Smooth muscle cell (in vitro differentiated cells): ENCODE measurements around the gene CCDC184. TPM values are rescaled to one million over a fixed set of nuclear protein-coding genes. Genes with fewer than 3 reads are reported as not detected.

Source experiments
- DNase-seq: peaks from one replicate; lab custom pipeline; 2025; ENCODE audit not compliant: unreplicated experiment; lab: John Stamatoyannopoulos, UW
- H2AFZ ChIP-seq: fragments of 200-600 bp; sonication (generic); 2 replicates; pipeline ENCODE4 v1.6.0; 2016; ENCODE audit warnings: antibody characterized with exemption, low read depth, mild to moderate bottlenecking
- H3F3A ChIP-seq: fragments of 200-600 bp; sonication (generic); 2 replicates; pipeline ENCODE4 v1.6.0; 2017; ENCODE audit warnings: antibody characterized with exemption, low read depth
- H3K27ac ChIP-seq: fragments of 200-600 bp; sonication (generic); 2 replicates; pipeline ENCODE4 v1.5.1; 2016; ENCODE audit warnings: low read depth, mild to moderate bottlenecking
- H3K27me3 ChIP-seq: fragments of 200-600 bp; sonication (generic); 2 replicates; pipeline ENCODE4 v1.6.1; 2016; ENCODE audit warnings: low read depth, mild to moderate bottlenecking
- H3K36me3 ChIP-seq: fragments of 200-600 bp; sonication (generic); 2 replicates; pipeline ENCODE4 v1.5.1; 2016; ENCODE audit warnings: low read depth
- H3K4me1 ChIP-seq: fragments of 200-600 bp; sonication (generic); 2 replicates; pipeline ENCODE4 v1.5.1; 2016; ENCODE audit warnings: low read depth
- H3K4me2 ChIP-seq: fragments of 200-600 bp; sonication (generic); 2 replicates; pipeline ENCODE4 v1.6.0; 2016; ENCODE audit warnings: mild to moderate bottlenecking
- H3K4me3 ChIP-seq: fragments of 200-600 bp; sonication (generic); 2 replicates; pipeline ENCODE4 v1.5.1; 2016; ENCODE audit warnings: mild to moderate bottlenecking
- H3K79me2 ChIP-seq: fragments of 200-600 bp; sonication (generic); 2 replicates; pipeline ENCODE4 v1.6.0; 2016; ENCODE audit warnings: low read depth, mild to moderate bottlenecking
- H3K9ac ChIP-seq: fragments of 200-600 bp; sonication (generic); 2 replicates; pipeline ENCODE4 v1.6.0; 2016; ENCODE audit warnings: low read depth
- H3K9me3 ChIP-seq: fragments of 200-600 bp; sonication (generic); replicated peaks from 2 replicates; pipeline ENCODE4 v1.5.1; 2016; ENCODE audit warnings: low read depth
- H4K20me1 ChIP-seq: fragments of 200-600 bp; sonication (generic); 2 replicates; pipeline ENCODE4 v1.6.0; 2016; ENCODE audit warnings: low read depth
- WGBS: methylation state at CpG from one replicate; pipeline ENCODE4 v1.1.7; 2016; ENCODE audit warnings: low lambda C conversion rate; 5-methylcytosine and 5-hydroxymethylcytosine counted together
- polyA plus RNA-seq: library from polyadenylated mRNA; unstranded; fragments of >200 nt; fragmentation: Nextera tagmentation; extraction: Ambion mirVana; gene quantifications from 2 replicates; pipeline ENCODE4 v1.2.1, GENCODE V29; 2016
- total RNA-seq: library from RNA; depleted of rRNA; stranded (reverse); fragments of >200 nt; gene quantifications from 2 replicates; pipeline ENCODE4 v1.2.3, GENCODE V29; 2014
- TF ChIP-seq, protein P1 (sequence below): fragments of 200-600 bp; sonication (generic); IDR thresholded peaks from 2 replicates; pipeline ENCODE4 v1.5.1; 2017; ENCODE audit warnings: borderline replicate concordance, mild to moderate bottlenecking, antibody characterized with exemption; ENCODE audit not compliant: insufficient read depth, poor library complexity, severe bottlenecking

Gene CCDC184
- total and polyA plus RNA-seq, 2 experiments from 2014 or later, result 23.7 to 74.1 TPM

DNA sequence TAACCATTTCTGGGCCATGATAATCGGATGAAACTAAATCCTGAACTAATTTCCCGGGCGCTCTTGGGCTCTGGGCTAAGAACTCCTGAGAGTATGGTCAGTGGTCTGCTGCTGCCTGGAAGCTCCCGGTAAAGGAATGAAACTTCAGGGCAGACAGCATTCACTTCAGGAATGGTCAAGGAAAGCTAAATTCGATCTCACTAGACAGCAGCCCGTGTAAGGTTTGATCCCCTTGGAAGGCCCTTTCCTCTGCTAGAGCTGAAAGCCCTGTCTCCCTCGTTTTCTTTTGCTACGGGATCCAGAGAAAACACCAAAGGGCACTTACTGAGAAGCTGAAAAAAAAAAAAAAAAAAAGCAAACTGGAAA is 26.8 kb upstream of the CCDC184 start:
- H2AFZ ChIP-seq, result peak overlapping the region; percentile 89
- no peak for DNase-seq
- H3K4me3 ChIP-seq, result peak overlapping the region; percentile 76
- no peaks in the 10 kb centered on the region for H3F3A ChIP-seq
- H3K36me3 ChIP-seq, result peaks cover under 1% of the 10 kb centered on the region
- H3K4me2 ChIP-seq, result peak overlapping the region; percentile 93
- H3K27ac ChIP-seq, result no peak overlapping the region
- H3K27me3 ChIP-seq, result no peaks in the 10 kb centered on the region
- peak overlapping the region; percentile 77 for H3K9ac ChIP-seq
- no peaks in the 10 kb centered on the region for H4K20me1 ChIP-seq
- TF ChIP-seq, protein P1, sequence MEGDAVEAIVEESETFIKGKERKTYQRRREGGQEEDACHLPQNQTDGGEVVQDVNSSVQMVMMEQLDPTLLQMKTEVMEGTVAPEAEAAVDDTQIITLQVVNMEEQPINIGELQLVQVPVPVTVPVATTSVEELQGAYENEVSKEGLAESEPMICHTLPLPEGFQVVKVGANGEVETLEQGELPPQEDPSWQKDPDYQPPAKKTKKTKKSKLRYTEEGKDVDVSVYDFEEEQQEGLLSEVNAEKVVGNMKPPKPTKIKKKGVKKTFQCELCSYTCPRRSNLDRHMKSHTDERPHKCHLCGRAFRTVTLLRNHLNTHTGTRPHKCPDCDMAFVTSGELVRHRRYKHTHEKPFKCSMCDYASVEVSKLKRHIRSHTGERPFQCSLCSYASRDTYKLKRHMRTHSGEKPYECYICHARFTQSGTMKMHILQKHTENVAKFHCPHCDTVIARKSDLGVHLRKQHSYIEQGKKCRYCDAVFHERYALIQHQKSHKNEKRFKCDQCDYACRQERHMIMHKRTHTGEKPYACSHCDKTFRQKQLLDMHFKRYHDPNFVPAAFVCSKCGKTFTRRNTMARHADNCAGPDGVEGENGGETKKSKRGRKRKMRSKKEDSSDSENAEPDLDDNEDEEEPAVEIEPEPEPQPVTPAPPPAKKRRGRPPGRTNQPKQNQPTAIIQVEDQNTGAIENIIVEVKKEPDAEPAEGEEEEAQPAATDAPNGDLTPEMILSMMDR, result no peak
- peaks cover 16% of the 10 kb centered on the region for H3K79me2 ChIP-seq
- WGBS, result 41% methylated on average over 8 of the region's 8 CpGs
- peaks cover 10% of the 10 kb centered on the region for H3K4me1 ChIP-seq
- H3K9me3 ChIP-seq, result no peaks in the 10 kb centered on the region

DNA sequence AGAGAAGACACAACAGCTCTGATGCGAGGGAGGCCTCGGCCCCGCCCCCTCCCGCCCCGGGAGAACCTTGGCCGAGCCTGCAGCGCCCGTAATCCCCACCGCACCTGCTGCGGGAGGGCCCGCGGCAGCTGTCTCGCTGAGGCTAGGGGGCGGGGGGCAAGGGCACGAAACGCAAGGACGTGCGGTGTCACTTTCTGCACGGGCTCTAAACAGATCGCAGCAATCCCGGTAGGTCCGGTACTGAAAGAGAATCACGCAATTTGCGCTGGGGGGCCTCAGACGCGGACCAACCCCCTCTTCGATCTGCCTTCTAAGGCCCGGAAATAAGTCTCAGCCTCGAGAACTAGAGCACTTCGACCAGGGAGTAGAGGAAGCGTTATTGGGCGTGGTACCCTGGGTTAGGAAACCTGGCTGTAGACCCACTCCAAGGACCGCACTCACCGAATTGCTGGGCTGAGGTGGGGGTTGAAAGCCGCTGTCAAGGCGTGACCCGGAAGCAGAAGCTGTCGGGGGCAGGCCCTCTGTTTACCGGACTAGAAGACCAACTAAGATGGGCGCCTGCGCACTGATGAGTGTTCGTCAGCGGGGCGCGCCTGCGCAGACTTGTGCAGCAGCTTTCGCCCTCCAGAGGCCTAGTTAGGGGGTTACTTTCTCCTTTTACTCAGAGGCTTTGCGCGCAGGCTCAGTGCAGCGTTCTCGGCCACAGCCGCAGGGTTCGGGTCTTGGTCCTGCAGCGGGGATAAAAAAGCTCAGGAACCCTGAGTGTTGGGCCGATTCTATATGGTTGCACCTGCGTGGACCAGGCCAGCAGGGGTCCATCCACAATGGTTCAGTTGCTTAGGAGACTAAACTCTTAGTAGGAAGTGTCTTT is 26.2 kb upstream of the CCDC184 start, which contains the start of gene ASB8:
TSS of gene ASB8 (minus strand) at position 498 of the 871 bp plus-strand sequence. CDS start 4,019 bp downstream, outside the sequence.
- 0% methylated on average over 38 of the region's 56 CpGs for WGBS

DNA sequence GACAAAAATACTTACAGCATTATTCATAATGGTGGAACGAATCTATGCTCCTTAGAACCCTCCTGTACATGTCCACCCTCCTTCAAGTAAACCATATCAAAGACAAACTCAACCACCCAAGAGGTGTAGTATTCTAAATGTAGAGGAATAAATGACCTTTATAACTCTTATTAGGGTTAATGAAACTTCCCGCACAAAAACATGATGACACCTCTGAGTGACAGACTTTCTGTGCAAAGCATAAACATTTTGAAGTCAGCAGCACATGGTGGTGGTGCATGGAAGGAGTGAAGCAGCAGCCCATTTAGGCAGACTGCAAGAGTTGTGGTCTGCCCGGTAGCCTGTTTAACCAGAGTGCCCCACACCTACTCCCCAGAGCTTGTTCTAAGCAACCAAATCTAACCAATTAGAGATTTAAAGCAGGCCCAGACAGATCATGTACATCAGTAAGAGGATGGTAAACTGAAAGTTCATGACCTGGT is 25.5 kb upstream of the CCDC184 start:
- peak overlapping the region; percentile 93 for H3K4me2 ChIP-seq
- peak overlapping the region; percentile 75 for H2AFZ ChIP-seq
- TF ChIP-seq, protein P1, result no peak
- H3K9ac ChIP-seq, result no peak overlapping the region
- H3K27me3 ChIP-seq, result no peaks in the 10 kb centered on the region
- no peaks in the 10 kb centered on the region for H4K20me1 ChIP-seq
- peaks cover 16% of the 10 kb centered on the region for H3K79me2 ChIP-seq
- H3K36me3 ChIP-seq, result no peaks in the 10 kb centered on the region
- 72% methylated on average over 3 of the region's 3 CpGs for WGBS
- H3F3A ChIP-seq, result no peaks in the 10 kb centered on the region
- peaks cover 10% of the 10 kb centered on the region for H3K4me1 ChIP-seq
- H3K27ac ChIP-seq, result peak overlapping the region; percentile 27
- peak overlapping the region; percentile 76 for H3K4me3 ChIP-seq
- H3K9me3 ChIP-seq, result no peaks in the 10 kb centered on the region
- no peak for DNase-seq

More for the DNA sequence above, 26.2 kb upstream of the CCDC184 start, which contains the start of gene ASB8:
- H3K4me3 ChIP-seq, result peak within 1 kb of the TSS; percentile 76
- no peaks in the 10 kb centered on the region for H3K9me3 ChIP-seq
- peaks cover 16% of the 10 kb centered on the region for H3K79me2 ChIP-seq
- peak within 1 kb of the TSS; percentile 27 for H3K27ac ChIP-seq
- H4K20me1 ChIP-seq, result no peaks in the 10 kb centered on the region
- H3K4me1 ChIP-seq, result peaks cover 10% of the 10 kb centered on the region
- peak; percentile 91 for DNase-seq
- no peaks in the 10 kb centered on the region for H3K27me3 ChIP-seq
- H3F3A ChIP-seq, result no peaks in the 10 kb centered on the region
- TF ChIP-seq, protein P1, result peak; percentile 23
- peak within 1 kb of the TSS; percentile 93 for H3K4me2 ChIP-seq
- H2AFZ ChIP-seq, result peak within 1 kb of the TSS; percentile 89
- H3K36me3 ChIP-seq, result no peaks in the 10 kb centered on the region
- peak within 1 kb of the TSS; percentile 77 for H3K9ac ChIP-seq
